Measurements from ENCODE around the gene MUC2.

Gene MUC2

GRCh38 chr11:1032310-1032891 is 42.3 kb upstream of the MUC2 start:
- no peak for TF ChIP-seq CTCF (IDR thresholded peaks at IDR 0.05; ENCODE audit: low read depth, low read length, missing control alignments)
- no peak for DNase-seq (ENCODE audit: low read depth)
- no peak overlapping the region for H3K4me3 ChIP-seq (ENCODE audit: low read depth, low read length)

- DNase-seq (ENCODE audit: low read depth): no peak
- no peak for TF ChIP-seq CTCF (IDR thresholded peaks at IDR 0.05; ENCODE audit: low read depth, low read length, missing control alignments)
Measured at GRCh38 chr11:1033016-1033798, 41.5 kb upstream of the MUC2 start.

GRCh38 chr11:1034001-1034400 is 40.7 kb upstream of the MUC2 start:
- TF ChIP-seq CTCF (IDR thresholded peaks at IDR 0.05; ENCODE audit: low read depth, low read length, missing control alignments): no peak
- DNase-seq (ENCODE audit: low read depth): no peak
- H3K4me3 ChIP-seq (ENCODE audit: low read depth, low read length): no peak overlapping the region

More at GRCh38 chr11:1033016-1033798, 41.5 kb upstream of the MUC2 start:
- H3K4me3 ChIP-seq (ENCODE audit: low read depth, low read length): no peak overlapping the region

GRCh38 chr11:1034456-1035295 is 40.0 kb upstream of the MUC2 start:
- no peak for TF ChIP-seq CTCF (IDR thresholded peaks at IDR 0.05; ENCODE audit: low read depth, low read length, missing control alignments)
- DNase-seq (ENCODE audit: low read depth): no peak
- H3K4me3 ChIP-seq (ENCODE audit: low read depth, low read length): no peak overlapping the region

GRCh38 chr11:1035577-1036283 is 38.9 kb upstream of the MUC2 start:
- TF ChIP-seq CTCF (IDR thresholded peaks at IDR 0.05; ENCODE audit: low read depth, low read length, missing control alignments): no peak
- no peak overlapping the region for H3K4me3 ChIP-seq (ENCODE audit: low read depth, low read length)

GRCh38 chr11:1036303-1036923 is 38.3 kb upstream of the MUC2 start, which contains the start of gene MUC6:
MUC6 (minus strand) TSS chr11:1036718; CDS start chr11:1036655, 63 bp downstream.
- DNase-seq (ENCODE audit: low read depth): no peak
- H3K4me3 ChIP-seq (ENCODE audit: low read depth, low read length): no peak within 1 kb of the TSS
- no peak for TF ChIP-seq CTCF (IDR thresholded peaks at IDR 0.05; ENCODE audit: low read depth, low read length, missing control alignments)

More at GRCh38 chr11:1035577-1036283, 38.9 kb upstream of the MUC2 start:
- no peak for DNase-seq (ENCODE audit: low read depth)

All from GM12864 (cell line).